Measurements from ENCODE around the gene TOP2B.

The TOP2B gene

DNA sequence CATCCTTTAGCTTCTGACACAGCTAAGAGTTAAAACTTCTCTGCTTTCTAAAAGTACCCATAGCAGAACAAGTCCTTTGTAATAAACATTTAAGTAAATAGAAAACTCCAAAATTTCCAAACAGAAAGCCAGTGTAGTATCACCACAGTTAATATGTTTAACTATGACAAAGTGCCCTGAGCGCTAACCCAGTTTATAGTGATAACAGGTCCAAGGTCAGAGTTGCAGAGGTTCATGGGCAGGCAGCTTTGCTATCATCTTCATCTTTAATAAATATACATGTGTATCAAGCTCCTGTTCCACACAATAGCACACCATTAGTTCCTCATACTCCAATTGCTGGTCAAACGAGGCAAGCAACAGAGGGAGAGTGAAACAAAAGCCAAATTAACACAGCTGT is 12.4 kb upstream of the TOP2B start:
- DNase-seq (ENCODE audit: low read depth in 2 of 2): no peak

GRCh38 chr3:25674670-25675069 is 10.0 kb upstream of the TOP2B start:
- no peak for DNase-seq (ENCODE audit: low read depth in 2 of 2)

DNA sequence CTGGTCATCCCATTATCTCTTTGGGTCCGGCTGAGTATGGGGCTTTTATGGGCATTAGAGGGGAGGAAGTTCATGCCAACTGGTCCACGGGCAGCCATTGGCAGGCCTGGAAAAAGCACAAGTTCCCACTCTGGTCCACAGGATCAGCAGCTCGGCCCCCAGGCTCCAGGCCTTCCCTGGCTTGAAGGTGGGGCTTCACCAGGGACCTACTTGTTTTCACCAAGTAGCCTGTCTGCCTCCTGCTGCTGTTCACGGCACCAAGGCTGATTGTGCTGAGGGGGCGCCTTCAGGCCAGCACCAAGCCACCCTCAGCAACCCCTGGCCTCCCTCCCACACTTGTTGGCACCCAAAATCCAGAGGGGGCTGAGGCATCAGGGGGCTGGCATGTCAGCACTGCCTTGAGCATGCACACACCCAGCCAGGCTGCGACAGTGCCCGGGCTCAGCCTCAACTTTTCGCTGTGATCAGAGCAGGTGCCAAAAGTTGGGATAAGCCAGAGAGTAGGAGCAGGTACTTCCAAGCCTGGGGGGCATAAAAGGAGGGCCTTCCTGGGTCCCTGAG is 9.1 kb upstream of the TOP2B start:
- DNase-seq (ENCODE audit: low read depth in 2 of 2): no peak

DNA sequence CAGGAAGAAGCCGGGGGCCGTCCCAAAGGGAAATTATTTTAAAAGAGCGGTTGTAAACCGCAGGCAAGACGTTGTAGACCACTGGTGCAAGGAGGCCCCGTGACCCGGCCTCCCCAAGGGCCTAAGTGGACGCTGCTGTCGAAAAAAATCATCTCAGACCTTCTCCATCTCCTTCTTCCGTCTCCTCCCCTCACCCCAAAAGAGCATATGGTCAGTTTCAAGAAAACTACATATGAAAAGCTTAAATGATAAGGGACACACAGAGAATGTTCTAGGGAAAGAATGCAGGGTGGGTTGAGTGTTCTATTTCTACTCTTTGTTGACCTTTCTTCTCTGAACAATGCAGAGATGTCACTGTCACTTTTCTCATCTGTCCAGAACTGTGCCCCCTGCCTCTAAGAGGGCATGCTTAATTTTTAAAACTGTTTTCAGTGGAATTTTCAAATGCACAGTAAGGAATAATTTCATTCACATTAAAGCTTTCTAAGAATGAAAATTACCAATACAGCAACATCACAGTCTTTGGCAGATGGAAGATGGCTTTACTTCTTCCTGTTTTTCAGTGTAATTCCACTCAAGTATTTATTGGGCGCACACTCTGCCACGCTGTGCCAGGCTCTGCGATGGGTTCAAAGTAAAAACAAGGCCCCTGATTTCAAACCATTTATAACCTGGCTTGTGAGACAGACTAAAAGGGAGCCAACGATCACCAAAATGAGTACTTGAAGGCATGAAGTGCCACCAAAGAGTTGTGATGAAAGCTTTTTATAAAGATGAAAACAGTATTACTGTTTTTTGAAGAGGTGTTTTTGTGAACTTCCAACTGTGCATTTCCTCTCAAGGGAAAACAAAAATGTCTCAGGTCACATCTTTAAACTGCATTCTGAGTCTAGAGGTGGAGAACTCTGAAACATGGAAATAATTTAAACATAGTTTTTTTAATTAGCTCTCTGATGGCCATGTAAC is 891 bp upstream of the TOP2B start:
- DNase-seq (ENCODE audit: low read depth in 2 of 2): no peak

DNA sequence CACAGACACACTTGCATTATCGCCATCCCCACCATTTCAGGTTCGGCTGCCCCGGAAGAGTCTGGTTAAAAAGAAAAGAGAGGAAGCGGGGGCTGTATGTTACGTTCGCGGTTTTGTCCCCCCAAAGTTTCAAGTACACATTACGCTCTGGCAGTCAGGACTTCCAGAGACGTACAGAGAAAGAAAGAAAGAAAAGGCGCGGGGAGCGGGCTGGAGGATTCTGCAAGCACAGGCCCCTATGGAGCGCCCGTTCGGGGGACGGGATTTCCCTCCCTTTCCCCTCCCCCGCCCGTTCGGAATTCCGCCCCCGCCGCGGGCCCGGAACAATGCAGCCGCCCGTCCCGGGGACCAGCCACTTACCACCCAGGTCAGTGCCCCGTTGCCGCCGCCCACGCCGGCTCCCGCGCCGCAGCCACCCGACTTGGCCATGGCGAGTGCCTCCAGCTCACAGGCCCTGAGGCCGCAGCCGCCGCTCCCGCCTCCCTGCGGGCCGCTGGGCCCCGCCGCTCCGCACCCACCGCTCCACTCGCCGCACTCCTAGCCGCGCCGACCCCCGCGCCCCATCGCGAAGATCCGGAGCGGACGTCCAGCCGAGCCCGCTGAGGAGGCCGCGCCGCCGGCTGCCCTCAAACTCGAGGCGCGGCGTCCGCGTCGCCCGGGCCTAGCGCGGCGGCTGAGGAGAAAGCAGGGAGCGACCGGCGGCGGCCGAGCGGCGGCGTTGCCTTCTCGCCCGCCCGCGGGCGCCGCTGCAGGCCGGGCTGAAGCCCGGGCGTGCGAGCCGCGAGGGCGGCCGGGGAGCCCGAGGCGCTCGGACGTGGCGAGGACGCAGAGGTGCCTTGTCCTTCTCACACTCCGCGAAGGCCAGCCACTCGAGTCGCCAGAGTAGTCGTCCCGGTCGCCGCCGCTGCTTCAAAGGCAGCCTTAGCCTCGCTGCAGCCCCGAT is 567 bp downstream of the TOP2B start:
- peak; percentile 31 to 66 for DNase-seq (ENCODE audit: low read depth in 2 of 2)

- DNase-seq (ENCODE audit: low read depth in 2 of 2): no peak
Measured at GRCh38 chr3:25663347-25663868, 1.3 kb downstream of the TOP2B start.

DNA sequence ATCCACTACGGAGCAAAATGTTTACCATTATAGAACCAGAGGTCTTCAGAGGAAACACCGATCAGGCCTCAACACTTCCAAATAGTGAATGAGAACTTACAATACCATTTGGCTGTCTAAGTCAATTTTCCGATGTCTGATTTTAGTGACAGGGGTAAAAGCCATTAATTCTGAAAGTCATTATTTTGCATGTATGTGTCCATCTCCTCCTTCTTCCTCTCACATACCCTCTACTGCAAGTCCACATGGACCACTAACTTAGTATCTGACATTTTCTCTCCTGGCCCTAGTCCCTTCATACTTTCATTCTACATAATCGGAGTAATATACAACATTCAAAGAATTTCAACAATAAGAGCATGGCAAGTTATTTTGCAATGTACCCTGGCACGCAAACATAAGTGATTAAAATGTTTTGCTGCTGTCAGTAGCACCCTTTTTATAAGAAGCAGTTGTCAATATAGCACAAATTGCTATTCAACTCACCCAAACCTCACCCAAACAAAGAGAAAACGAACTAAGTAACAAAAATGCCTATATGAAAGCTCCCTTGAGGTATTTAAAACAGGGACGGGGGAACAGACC is 1.9 kb downstream of the TOP2B start:
- no peak for DNase-seq (ENCODE audit: low read depth in 2 of 2)

GRCh38 chr3:25661694-25662437 is 2.8 kb downstream of the TOP2B start:
- no peak for DNase-seq (ENCODE audit: low read depth in 2 of 2)

DNA sequence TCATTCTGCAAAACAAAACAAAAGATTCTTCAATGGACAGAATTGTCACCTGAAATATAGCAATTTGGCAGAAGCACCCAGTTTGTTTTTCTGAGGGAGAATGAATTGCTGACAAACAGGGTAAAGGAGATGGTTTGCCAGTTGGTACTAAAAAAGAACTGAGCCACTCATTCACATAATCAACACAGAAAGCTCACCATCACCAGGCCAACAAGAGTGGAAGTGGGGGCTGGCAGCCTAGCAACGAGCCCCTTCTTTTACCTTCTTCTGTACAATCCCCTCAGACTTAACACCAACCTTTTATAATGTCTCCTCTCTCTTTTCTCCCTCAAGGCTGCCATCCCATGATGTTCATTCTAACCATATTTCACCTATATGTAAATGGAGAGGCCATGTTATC is 5.9 kb downstream of the TOP2B start:
- no peak for DNase-seq (ENCODE audit: low read depth in 2 of 2)

GRCh38 chr3:25657293-25657692 is 7.4 kb downstream of the TOP2B start:
- no peak for DNase-seq (ENCODE audit: low read depth in 2 of 2)

GRCh38 chr3:25655659-25656058 is 9.0 kb downstream of the TOP2B start:
- DNase-seq (ENCODE audit: low read depth in 2 of 2): no peak

DNA sequence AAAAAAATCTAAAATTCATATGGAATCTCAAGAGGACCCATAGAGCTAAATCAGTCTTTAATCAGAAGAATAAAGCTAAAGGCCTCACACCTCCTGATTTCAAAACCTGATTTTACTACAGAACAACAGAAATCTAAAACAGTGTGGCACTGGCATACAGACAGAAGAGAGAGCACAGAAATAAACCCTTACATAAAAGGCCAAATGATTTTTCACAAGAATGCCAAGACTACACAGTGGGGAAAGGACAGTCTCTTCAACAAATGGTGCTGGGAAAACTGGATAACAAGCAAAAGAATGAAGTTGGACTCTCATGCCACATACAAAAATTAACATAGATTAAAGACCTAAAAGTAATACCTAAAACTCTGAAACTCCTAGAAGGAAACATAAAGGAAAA is 10.1 kb downstream of the TOP2B start:
- DNase-seq (ENCODE audit: low read depth in 2 of 2): no peak

GRCh38 chr3:25653322-25653721 is 11.4 kb downstream of the TOP2B start:
- no peak for DNase-seq (ENCODE audit: low read depth in 2 of 2)

- no peak for DNase-seq (ENCODE audit: low read depth in 2 of 2)
Measured at GRCh38 chr3:25652921-25653320, 11.8 kb downstream of the TOP2B start.

GRCh38 chr3:25648925-25649830 is 15.5 kb downstream of the TOP2B start:
- no peak for DNase-seq (ENCODE audit: low read depth in 2 of 2)

DNA sequence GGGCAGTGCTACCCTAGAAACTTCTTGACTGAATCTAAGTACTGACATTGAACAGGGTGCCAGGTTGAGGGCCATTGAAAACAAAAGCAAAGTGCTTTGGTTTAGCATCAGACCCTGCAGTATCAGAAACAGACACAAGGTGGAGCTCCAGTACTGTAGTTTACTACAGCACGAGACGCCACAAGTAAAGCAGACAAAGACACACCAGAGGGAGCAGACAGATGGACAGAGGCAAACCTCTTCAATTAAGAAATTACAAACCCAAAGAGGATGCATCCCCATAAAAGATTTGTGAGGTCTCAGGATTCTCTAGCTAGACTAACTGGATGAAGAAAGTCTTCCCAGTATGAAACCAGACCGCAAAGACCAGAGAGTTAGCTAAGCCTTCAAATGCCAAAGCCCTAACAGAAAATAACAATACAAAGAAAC is 16.6 kb downstream of the TOP2B start:
- peak; percentile 49 to 73 for DNase-seq (ENCODE audit: low read depth in 2 of 2)

- no peak for DNase-seq (ENCODE audit: low read depth in 2 of 2)
Measured at GRCh38 chr3:25635038-25635437, 29.7 kb downstream of the TOP2B start.

GRCh38 chr3:25633919-25634318 is 30.8 kb downstream of the TOP2B start:
- DNase-seq (ENCODE audit: low read depth in 2 of 2): no peak

GRCh38 chr3:25631989-25632388 is 32.7 kb downstream of the TOP2B start:
- DNase-seq (ENCODE audit: low read depth in 2 of 2): no peak

DNA sequence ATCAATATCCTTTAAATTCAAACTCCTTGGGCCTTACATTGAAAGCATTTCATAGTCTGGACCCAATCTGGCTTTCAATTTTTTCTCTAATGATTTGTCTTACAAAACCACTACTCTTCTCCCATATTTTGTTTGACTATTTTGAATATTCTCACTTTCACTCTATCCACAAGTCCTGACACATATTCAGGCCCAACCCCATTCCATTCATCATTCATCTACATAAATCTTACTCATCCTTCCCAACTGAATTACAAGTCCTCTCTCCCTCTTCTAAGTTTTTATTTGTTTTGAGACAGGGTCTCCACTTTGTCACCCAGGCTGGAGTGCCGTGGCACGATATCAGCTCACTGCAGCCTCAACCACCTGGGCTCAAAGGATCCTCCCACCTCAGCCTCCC is 43.6 kb downstream of the TOP2B start:
- no peak for DNase-seq (ENCODE audit: low read depth in 2 of 2)

Measured in stimulated activated CD8-positive, alpha-beta memory T cell treated with anti-CD3 and anti-CD28 coated beads, Interleukin-7, amount 100 ng/mL, for 4 hours (primary cell).